Lower lobe of right lung (tissue), 2 donors: ENCODE measurements around the gene CLDN9. TPM values are rescaled to one million over a fixed set of nuclear protein-coding genes. Genes with fewer than 3 reads are reported as not detected.

Experiments used
- ATAC-seq, 2 donors: fragments of 200-7000 bp; cut with Tn5 transposase; one replicate each; pipeline ENCODE4 v1.9.1; 2020 to 2022; ENCODE audit warnings: mild to moderate bottlenecking in 2 of 2, moderate library complexity in 2 of 2
- DNase-seq: peaks from one replicate; pipeline ENCODE4 v3.0.0-alpha.2; 2020
- H3K27ac ChIP-seq: fragments of 200-600 bp; one replicate; pipeline ENCODE4 v1.8.0; 2022
- H3K27me3 ChIP-seq: fragments of 200-600 bp; one replicate; pipeline ENCODE4 v1.8.0; 2022; ENCODE audit warnings: low read depth
- H3K36me3 ChIP-seq: fragments of 200-600 bp; one replicate; pipeline ENCODE4 v1.8.0; 2022; ENCODE audit warnings: mild to moderate bottlenecking
- H3K4me1 ChIP-seq: fragments of 200-600 bp; one replicate; pipeline ENCODE4 v1.8.0; 2022
- H3K4me3 ChIP-seq: fragments of 200-600 bp; one replicate; pipeline ENCODE4 v1.8.0; 2022; ENCODE audit warnings: mild to moderate bottlenecking
- H3K9me3 ChIP-seq: fragments of 200-600 bp; one replicate; pipeline ENCODE4 v1.8.0; 2022
- intact Hi-C: fragments of 100-400 bp; cut with DNase I; formaldehyde crosslinking; loops from one replicate; pipeline ENCODE4 v1.11.0; 2022
- total RNA-seq: library from RNA; stranded (reverse); fragmentation: NEBNext Ultra II Directional; extraction: Animal tissue kit (Norgen Biotek cat#: 25700); gene quantifications from one replicate; pipeline ENCODE4 v1.2.1, GENCODE V29; 2021
- TF ChIP-seq, protein P1 (sequence below): fragments of 200-600 bp; IDR thresholded peaks from one replicate; pipeline ENCODE4 v1.8.0; 2022; ENCODE audit warnings: antibody characterized with exemption, mild to moderate bottlenecking
- donor health status: DM: no; HTN: yes; CAD: no; lungs with severe emphysema.

CLDN9 gene
- total RNA-seq, 1 donor from 2014 or later: 1.0 TPM

DNA sequence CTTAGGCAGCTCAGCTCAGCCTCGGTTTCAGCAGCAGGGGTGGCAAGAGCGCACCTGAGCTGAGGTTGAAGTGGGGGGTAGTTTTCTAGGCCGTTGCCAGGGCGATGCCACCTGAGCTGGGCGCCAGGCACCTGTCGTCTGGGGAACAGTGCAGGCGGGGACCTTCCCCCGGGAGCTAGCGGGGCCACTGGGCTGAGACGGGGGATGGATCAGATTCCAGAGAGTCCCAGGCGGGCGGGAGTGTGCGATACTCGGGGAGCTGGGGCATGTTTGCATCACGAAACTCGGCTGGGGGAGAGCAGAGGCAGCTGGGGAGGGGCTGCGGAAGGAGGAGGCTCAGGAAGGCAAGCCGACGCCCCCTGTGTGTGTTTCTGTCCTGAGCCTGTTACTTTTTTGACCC, 477 bp upstream of the CLDN9 start:
- TF ChIP-seq, protein P1, sequence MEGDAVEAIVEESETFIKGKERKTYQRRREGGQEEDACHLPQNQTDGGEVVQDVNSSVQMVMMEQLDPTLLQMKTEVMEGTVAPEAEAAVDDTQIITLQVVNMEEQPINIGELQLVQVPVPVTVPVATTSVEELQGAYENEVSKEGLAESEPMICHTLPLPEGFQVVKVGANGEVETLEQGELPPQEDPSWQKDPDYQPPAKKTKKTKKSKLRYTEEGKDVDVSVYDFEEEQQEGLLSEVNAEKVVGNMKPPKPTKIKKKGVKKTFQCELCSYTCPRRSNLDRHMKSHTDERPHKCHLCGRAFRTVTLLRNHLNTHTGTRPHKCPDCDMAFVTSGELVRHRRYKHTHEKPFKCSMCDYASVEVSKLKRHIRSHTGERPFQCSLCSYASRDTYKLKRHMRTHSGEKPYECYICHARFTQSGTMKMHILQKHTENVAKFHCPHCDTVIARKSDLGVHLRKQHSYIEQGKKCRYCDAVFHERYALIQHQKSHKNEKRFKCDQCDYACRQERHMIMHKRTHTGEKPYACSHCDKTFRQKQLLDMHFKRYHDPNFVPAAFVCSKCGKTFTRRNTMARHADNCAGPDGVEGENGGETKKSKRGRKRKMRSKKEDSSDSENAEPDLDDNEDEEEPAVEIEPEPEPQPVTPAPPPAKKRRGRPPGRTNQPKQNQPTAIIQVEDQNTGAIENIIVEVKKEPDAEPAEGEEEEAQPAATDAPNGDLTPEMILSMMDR: no peak
- DNase-seq (no peak), ATAC-seq (peak; percentile 7 to 36)
- Histone ChIP-seq H3K27me3 (peaks cover 62% of the 10 kb centered on the region), H3K4me1 (peaks cover 22% of the 10 kb centered on the region), H3K36me3 (no peaks in the 10 kb centered on the region), H3K9me3 (no peaks in the 10 kb centered on the region), H3K4me3 (no peak overlapping the region), H3K27ac (no peak overlapping the region)
- intact Hi-C loops: no loop called here

DNA sequence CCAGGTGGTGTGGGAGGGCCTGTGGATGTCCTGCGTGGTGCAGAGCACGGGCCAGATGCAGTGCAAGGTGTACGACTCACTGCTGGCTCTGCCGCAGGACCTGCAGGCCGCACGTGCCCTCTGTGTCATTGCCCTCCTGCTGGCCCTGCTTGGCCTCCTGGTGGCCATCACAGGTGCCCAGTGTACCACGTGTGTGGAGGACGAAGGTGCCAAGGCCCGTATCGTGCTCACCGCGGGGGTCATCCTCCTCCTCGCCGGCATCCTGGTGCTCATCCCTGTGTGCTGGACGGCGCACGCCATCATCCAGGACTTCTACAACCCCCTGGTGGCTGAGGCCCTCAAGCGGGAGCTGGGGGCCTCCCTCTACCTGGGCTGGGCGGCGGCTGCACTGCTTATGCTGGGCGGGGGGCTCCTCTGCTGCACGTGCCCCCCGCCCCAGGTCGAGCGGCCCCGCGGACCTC, 798 bp downstream of the CLDN9 start:
- Histone ChIP-seq H3K27me3 (peaks cover 63% of the 10 kb centered on the region), H3K36me3 (no peaks in the 10 kb centered on the region), H3K9me3 (no peaks in the 10 kb centered on the region), H3K27ac (no peak overlapping the region), H3K4me1 (peaks cover 17% of the 10 kb centered on the region), H3K4me3 (no peak overlapping the region)
- ATAC-seq: no peak
- intact Hi-C loops: no loop called here
- TF ChIP-seq, protein P1: no peak
- no peak for DNase-seq

DNA sequence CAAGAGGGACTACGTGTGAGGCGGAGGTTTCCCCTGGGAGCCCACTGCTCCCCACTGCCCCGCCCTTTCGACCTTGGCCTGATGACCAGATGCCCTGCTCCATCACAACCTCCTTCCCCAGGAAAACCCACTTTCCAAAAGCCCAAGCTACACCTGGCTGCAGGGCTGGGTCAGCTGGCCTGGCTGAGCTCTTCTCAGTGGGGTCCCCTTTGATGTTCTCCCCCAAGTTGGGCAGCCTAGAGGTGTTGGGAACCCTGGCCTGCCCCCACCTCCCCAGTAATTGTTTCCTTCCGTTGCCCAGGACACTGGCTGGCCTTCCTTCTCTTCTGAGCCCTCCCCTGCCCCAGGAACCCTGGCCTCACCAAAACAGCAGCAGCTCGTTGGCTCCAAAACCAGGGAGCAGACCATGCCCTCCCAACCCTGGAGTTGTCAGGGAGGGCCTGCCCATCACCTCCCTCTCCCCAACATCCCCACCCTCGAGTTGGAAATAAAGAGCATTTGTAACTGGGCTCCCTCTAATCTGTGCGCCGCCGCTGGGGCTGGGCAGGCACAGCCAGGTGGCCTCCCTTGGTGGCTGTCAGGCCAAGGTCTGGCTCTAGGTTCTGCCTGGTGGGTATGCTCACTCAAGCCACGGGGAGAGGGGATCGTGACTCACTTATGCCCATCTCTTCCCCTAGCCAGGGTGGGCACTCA, 1.4 kb downstream of the CLDN9 start:
- Histone ChIP-seq H3K4me3 (no peak overlapping the region), H3K4me1 (peaks cover 17% of the 10 kb centered on the region), H3K9me3 (no peaks in the 10 kb centered on the region), H3K27me3 (peaks cover 61% of the 10 kb centered on the region), H3K27ac (no peak overlapping the region), H3K36me3 (no peaks in the 10 kb centered on the region)
- TF ChIP-seq, protein P1: no peak
- DNase-seq: no peak
- ATAC-seq: no peak
- intact Hi-C loops: no loop called here

DNA sequence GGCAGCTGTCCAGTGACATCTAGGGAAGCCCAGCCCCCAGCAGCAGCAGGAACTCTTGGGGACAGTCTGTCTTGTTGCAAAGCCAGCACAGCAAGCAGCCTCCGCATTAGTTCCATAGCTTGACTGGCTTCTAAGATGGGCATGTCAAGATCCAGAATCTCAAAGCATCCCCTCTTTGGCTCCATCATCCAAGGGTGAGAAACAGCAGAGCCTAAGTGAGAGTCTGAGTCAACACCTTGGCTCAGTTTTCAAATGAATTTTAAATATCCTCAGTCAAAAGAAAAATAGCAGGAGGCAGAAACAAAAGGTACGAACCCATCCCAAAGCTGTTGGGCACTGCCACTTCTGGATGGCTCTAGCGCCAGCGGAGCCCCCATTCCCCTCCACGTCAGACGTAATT, 2.2 kb downstream of the CLDN9 start:
- Histone ChIP-seq H3K36me3 (no peaks in the 10 kb centered on the region), H3K4me1 (peaks cover 20% of the 10 kb centered on the region), H3K9me3 (no peaks in the 10 kb centered on the region), H3K27me3 (peaks cover 54% of the 10 kb centered on the region), H3K4me3 (no peak overlapping the region), H3K27ac (no peak overlapping the region)
- intact Hi-C loops: no loop called here
- TF ChIP-seq, protein P1: no peak
- ATAC-seq (no peak), DNase-seq (no peak)

DNA sequence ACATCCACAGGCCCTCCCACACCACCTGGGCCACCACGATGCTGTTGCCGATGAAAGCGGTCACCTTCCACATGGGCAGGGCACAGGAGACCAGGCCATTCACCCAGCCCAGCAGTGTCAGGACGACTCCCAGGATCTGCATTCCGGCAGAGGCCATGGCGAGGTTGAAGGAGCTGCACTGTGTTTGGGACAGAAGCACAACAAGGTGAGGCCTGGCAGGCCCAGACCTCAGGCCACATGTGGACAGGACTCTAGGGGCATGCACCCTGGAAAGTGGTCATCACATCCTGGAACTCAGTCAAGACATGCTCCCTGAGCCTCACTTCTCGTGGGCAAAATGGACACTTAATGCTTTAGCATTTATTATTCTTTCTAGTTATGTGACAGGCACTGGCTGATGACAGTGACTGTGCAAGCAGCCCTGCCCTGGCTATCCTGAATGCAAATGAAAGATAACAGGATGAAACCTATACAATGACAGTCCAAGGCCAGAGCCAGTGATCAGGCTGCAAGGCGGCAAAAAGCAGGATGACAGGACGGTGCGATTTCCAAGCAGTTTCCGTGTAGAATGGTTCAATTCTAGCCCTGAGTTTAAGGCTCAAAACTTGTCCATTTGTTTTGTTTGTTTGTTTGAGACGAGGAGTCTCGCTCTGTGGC, 3.3 kb downstream of the CLDN9 start:
- no peak for DNase-seq
- TF ChIP-seq, protein P1: no peak
- Histone ChIP-seq H3K4me3 (no peak overlapping the region), H3K9me3 (no peaks in the 10 kb centered on the region), H3K27ac (no peak overlapping the region), H3K36me3 (no peaks in the 10 kb centered on the region), H3K4me1 (peaks cover 27% of the 10 kb centered on the region), H3K27me3 (peaks cover 48% of the 10 kb centered on the region)
- ATAC-seq: no peak
- intact Hi-C loops: no loop called here
